ENCODE measurements around the gene DUSP1. TPM values are rescaled to one million over a fixed set of nuclear protein-coding genes. Genes with fewer than 3 reads are reported as not detected.
A peak's percentile ranks its signal among the peaks of the same experiment; 100 is the strongest.

Gene DUSP1
- total RNA-seq, 6 donors from 2014 or later = 568 to 1,492 (median 904) TPM

- H3K27ac ChIP-seq = peak overlapping the region; percentile 82 to 92 (median 90)
- H3K4me3 ChIP-seq = no peak overlapping the region
- peaks cover 42 to 64% (median 54%) of the 10 kb centered on the region in 4 donors for H3K4me1 ChIP-seq
- TF ChIP-seq POLR2A (IDR thresholded peaks at IDR 0.05) = no peak
- no peak for TF ChIP-seq POLR2AphosphoS5 (IDR thresholded peaks at IDR 0.05)
- TF ChIP-seq EP300 (IDR thresholded peaks at IDR 0.05) = no peak
- no peak for TF ChIP-seq CTCF (IDR thresholded peaks at IDR 0.05)
- DNase-seq = peak in 1 of 2 donors; percentile 43
- H3K36me3 ChIP-seq = no peaks in the 10 kb centered on the region
- WGBS, 2 donors = 87 to 89% methylated on average over 6 of the region's 6 CpGs
- H3K27me3 ChIP-seq = no peaks in the 10 kb centered on the region
- H3K9me3 ChIP-seq = no peaks in the 10 kb centered on the region
- no peak for ATAC-seq (ENCODE audit: low FRiP score in 2 of 2)
These were observed 28.4 kb upstream of the DUSP1 start for GRCh38 chr5:172799416-172799815.

- Histone ChIP-seq H3K36me3 (no peaks in the 10 kb centered on the region), H3K27ac (peak overlapping the region; percentile 82 to 92 (median 90)), H3K4me3 (no peak overlapping the region), H3K4me1 (peaks cover 42 to 72% (median 61%) of the 10 kb centered on the region in 4 donors), H3K9me3 (no peaks in the 10 kb centered on the region), H3K27me3 (no peaks in the 10 kb centered on the region)
- ATAC-seq (ENCODE audit: low FRiP score in 2 of 2) (peak; percentile 49 to 66), DNase-seq (peak in 1 of 2 donors; percentile 81)
- WGBS, 2 donors = 70% methylated on average over 14 of the region's 14 CpGs
- TF ChIP-seq POLR2A (IDR thresholded peaks at IDR 0.05) (no peak), EP300 (IDR thresholded peaks at IDR 0.05) (peak in 2 of 4 donors; percentile 60 to 69), POLR2AphosphoS5 (IDR thresholded peaks at IDR 0.05) (peak; percentile 69 to 92)
These were observed 27.6 kb upstream of the DUSP1 start for GRCh38 chr5:172798422-172799215.

- 63 to 74% methylated on average over 5 of the region's 5 CpGs for WGBS, 2 donors
- no peaks in the 10 kb centered on the region for H3K9me3 ChIP-seq
- TF ChIP-seq EP300 (IDR thresholded peaks at IDR 0.05) = no peak
- TF ChIP-seq CTCF (IDR thresholded peaks at IDR 0.05) = no peak
- no peak for TF ChIP-seq POLR2A (IDR thresholded peaks at IDR 0.05)
- TF ChIP-seq POLR2AphosphoS5 (IDR thresholded peaks at IDR 0.05) = no peak
- ATAC-seq (ENCODE audit: low FRiP score in 2 of 2) (no peak), DNase-seq (no peak)
- no peaks in the 10 kb centered on the region for H3K36me3 ChIP-seq
- no peak overlapping the region for H3K4me3 ChIP-seq
- peaks cover 47 to 75% (median 65%) of the 10 kb centered on the region in 4 donors for H3K4me1 ChIP-seq
- H3K27me3 ChIP-seq = no peaks in the 10 kb centered on the region
- peak overlapping the region; percentile 82 to 92 (median 90) for H3K27ac ChIP-seq
These were observed 26.8 kb upstream of the DUSP1 start for GRCh38 chr5:172797771-172798191.

GRCh38 chr5:172796306-172796705 lies 25.3 kb upstream of the DUSP1 start:
- peaks cover 42 to 70% (median 59%) of the 10 kb centered on the region in 4 donors for H3K4me1 ChIP-seq
- no peak for DNase-seq
- 96 to 97% methylated on average over 5 to 6 of the region's 6 CpGs for WGBS, 2 donors

More at GRCh38 chr5:172796306-172796705, 25.3 kb upstream of the DUSP1 start:
- peak overlapping the region; percentile 22 to 92 (median 70) for H3K27ac ChIP-seq
- TF ChIP-seq POLR2AphosphoS5 (IDR thresholded peaks at IDR 0.05) (no peak), POLR2A (IDR thresholded peaks at IDR 0.05) (no peak), EP300 (IDR thresholded peaks at IDR 0.05) (no peak), CTCF (IDR thresholded peaks at IDR 0.05) (no peak)
- no peaks in the 10 kb centered on the region for H3K9me3 ChIP-seq
- no peak for ATAC-seq (ENCODE audit: low FRiP score in 2 of 2)
- no peaks in the 10 kb centered on the region for H3K27me3 ChIP-seq
- no peak overlapping the region for H3K4me3 ChIP-seq
- no peaks in the 10 kb centered on the region for H3K36me3 ChIP-seq

Measured in upper lobe of left lung (tissue), 6 donors.